GM19238 (cell line): ENCODE results near the gene NETO1.

Experiments
- DNase-seq: peaks from one replicate; pipeline ENCODE4 v3.0.0; 2011; ENCODE audit warnings: low spot score; ENCODE audit not compliant: insufficient read length

Gene NETO1

GRCh38 chr18:72846736-72847533, 20.9 kb downstream of the NETO1 start:
- DNase-seq = no peak

- DNase-seq = no peak
Measured at GRCh38 chr18:72843743-72844142, 24.0 kb downstream of the NETO1 start.

GRCh38 chr18:72840109-72840508, 27.7 kb downstream of the NETO1 start:
- DNase-seq = no peak

GRCh38 chr18:72834731-72835130, 33.1 kb downstream of the NETO1 start:
- no peak for DNase-seq

- DNase-seq = no peak
Measured at GRCh38 chr18:72833471-72833870, 34.3 kb downstream of the NETO1 start.

GRCh38 chr18:72830109-72830508, 37.7 kb downstream of the NETO1 start:
- no peak for DNase-seq

GRCh38 chr18:72828601-72829000, 39.2 kb downstream of the NETO1 start:
- no peak for DNase-seq

- no peak for DNase-seq
Measured at GRCh38 chr18:72826736-72827135, 41.1 kb downstream of the NETO1 start.

GRCh38 chr18:72823345-72823744, 44.4 kb downstream of the NETO1 start:
- DNase-seq = no peak

GRCh38 chr18:72822202-72822601, 45.6 kb downstream of the NETO1 start:
- DNase-seq = no peak

GRCh38 chr18:72820571-72820970, 47.2 kb downstream of the NETO1 start:
- no peak for DNase-seq

- DNase-seq = no peak
Measured at GRCh38 chr18:72819050-72819449, 48.7 kb downstream of the NETO1 start.

- no peak for DNase-seq
Measured at GRCh38 chr18:72811047-72811446, 56.7 kb downstream of the NETO1 start.

GRCh38 chr18:72808680-72809079, 59.1 kb downstream of the NETO1 start:
- no peak for DNase-seq

GRCh38 chr18:72799106-72799505, 68.7 kb downstream of the NETO1 start:
- DNase-seq = no peak

- DNase-seq = no peak
Measured at GRCh38 chr18:72783530-72783929, 84.3 kb downstream of the NETO1 start.

- no peak for DNase-seq
Measured at GRCh38 chr18:72774914-72775313, 92.9 kb downstream of the NETO1 start.

GRCh38 chr18:72772916-72773315, 94.9 kb downstream of the NETO1 start:
- no peak for DNase-seq

GRCh38 chr18:72768681-72769229, 99.0 kb downstream of the NETO1 start:
- no peak for DNase-seq

- no peak for DNase-seq
Measured at GRCh38 chr18:72762515-72763122, 105.2 kb downstream of the NETO1 start.

- DNase-seq = no peak
Measured at GRCh38 chr18:72752220-72752619, 115.6 kb downstream of the NETO1 start.

GRCh38 chr18:72742002-72742401, 125.8 kb downstream of the NETO1 start:
- DNase-seq = no peak

GRCh38 chr18:72738136-72738535, 129.7 kb downstream of the NETO1 start:
- no peak for DNase-seq
